ENCODE results near the gene EIF3M.

DNA sequence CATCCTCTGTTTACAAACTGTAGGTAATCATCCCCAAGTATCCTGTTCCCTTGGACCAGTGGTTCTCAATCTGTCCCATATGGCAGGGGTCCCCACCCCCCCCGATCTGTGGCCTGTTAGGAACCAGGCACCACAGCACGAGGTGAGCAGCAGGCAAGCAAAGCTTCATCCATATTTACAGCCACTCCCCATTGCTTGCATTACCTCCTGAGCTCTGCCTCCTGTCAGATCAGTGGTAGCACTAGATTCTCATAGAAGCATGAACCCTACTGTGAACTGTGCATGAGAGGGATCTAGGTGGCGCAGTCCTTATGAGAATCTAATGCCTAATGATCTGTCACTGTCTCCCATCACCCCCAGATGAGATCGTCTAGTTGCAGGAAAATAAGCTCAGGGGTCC lies 33.4 kb upstream of the EIF3M start:
- TF ChIP-seq CTCF (IDR thresholded peaks at IDR 0.05; ENCODE audit: poor library complexity), result no peak
- no peak for TF ChIP-seq EZH2 (IDR thresholded peaks at IDR 0.05; ENCODE audit: borderline replicate concordance)
- TF ChIP-seq EZH2phosphoT487 (IDR thresholded peaks at IDR 0.05; ENCODE audit: low read depth, severe bottlenecking, unreplicated experiment), result no peak

Data from hepatocyte (in vitro differentiated cells).